Measurements from ENCODE around the gene DUOX1.

- TF ChIP-seq CTCF (IDR thresholded peaks at IDR 0.05) (no peak), POLR2AphosphoS5 (IDR thresholded peaks at IDR 0.05) (no peak)
Measured at GRCh38 chr15:45187578-45187893, 57.7 kb downstream of the DUOX1 start.

Measured in esophagus muscularis mucosa (tissue), 3 donors.